ENCODE measurements around the gene TFCP2. TPM values are rescaled to one million over a fixed set of nuclear protein-coding genes. Genes with fewer than 3 reads are reported as not detected.
"Not testable (repeated sequence)": the region's sequence is repeated elsewhere in the genome, so short reads cannot be mapped to it uniquely, and the experiment has no call there.

The TFCP2 gene
- total and polyA plus RNA-seq, 2 donors from 2014 or later: 15.2 to 31.2 TPM

DNA sequence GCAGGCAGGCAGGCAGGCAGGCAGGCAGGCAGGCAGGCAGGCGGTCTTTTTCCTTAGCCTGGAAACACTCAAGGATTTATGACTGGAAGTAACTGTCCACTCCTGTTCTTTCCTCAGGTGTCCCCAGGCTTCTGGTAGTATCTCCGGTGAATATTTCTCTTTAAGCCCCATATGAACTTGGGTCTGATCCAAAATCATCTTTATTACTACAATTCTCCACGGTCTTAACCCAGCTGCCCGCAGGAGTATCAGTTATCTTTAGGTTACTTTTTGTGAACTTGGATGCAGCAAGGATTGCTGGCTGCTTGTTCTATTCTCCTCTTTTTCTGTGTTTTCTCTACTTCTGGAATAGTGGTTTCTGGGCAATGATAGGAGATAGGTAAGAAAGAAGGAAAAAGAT lies 92.8 kb downstream of the TFCP2 start:
- Histone ChIP-seq H3K27ac (ENCODE audit: low read depth in 2 of 2, low read length in 2 of 2) (no peak overlapping the region), H3K36me3 (ENCODE audit: control insufficient read depth in 2 of 3, insufficient read depth in 3 of 3, low read length in 3 of 3) (no peaks in the 10 kb centered on the region), H3K27me3 (ENCODE audit: control insufficient read depth, insufficient read depth, low read length) (no peaks in the 10 kb centered on the region), H3K9me3 (ENCODE audit: control insufficient read depth in 2 of 3, insufficient read depth in 1 of 3, low read length in 3 of 3) (no peaks in the 10 kb centered on the region), H3K4me3 (ENCODE audit: low read length in 3 of 3) (no peak overlapping the region), H3K9ac (ENCODE audit: low read length in 3 of 3) (no peak overlapping the region), H3K4me1 (ENCODE audit: control insufficient read depth in 2 of 3, insufficient read depth in 2 of 3, low read depth in 1 of 3, low read length in 3 of 3) (peaks cover 0 to 14% (median 5%) of the 10 kb centered on the region in 3 donors)
- DNase-seq: no peak
- intact Hi-C loops (cut with DNase I): no loop called here
- no peak for TF ChIP-seq CTCF (IDR thresholded peaks at IDR 0.05; ENCODE audit: borderline replicate concordance, extremely low read depth, insufficient read depth)
- no peak for FAIRE-seq

GRCh38 chr12:51078866-51079265 lies 94.1 kb downstream of the TFCP2 start:
- H3K27ac ChIP-seq (ENCODE audit: low read depth in 2 of 2, low read length in 2 of 2): not testable (repeated sequence)
- H3K4me1 ChIP-seq (ENCODE audit: control insufficient read depth in 2 of 3, insufficient read depth in 2 of 3, low read depth in 1 of 3, low read length in 3 of 3): peaks cover 0 to 14% (median 5%) of the 10 kb centered on the region in 3 donors

GRCh38 chr12:51078346-51078745 lies 94.6 kb downstream of the TFCP2 start:
- H3K9ac ChIP-seq (ENCODE audit: low read length in 3 of 3); DNase-seq; H3K36me3 ChIP-seq (ENCODE audit: control insufficient read depth in 2 of 3, insufficient read depth in 3 of 3, low read length in 3 of 3); H3K27me3 ChIP-seq (ENCODE audit: control insufficient read depth, insufficient read depth, low read length); H3K4me3 ChIP-seq (ENCODE audit: low read length in 3 of 3); H3K27ac ChIP-seq (ENCODE audit: low read depth in 2 of 2, low read length in 2 of 2); FAIRE-seq; intact Hi-C loops (cut with DNase I); H3K9me3 ChIP-seq (ENCODE audit: control insufficient read depth in 2 of 3, insufficient read depth in 1 of 3, low read length in 3 of 3): not testable (repeated sequence)
- H3K4me1 ChIP-seq (ENCODE audit: control insufficient read depth in 2 of 3, insufficient read depth in 2 of 3, low read depth in 1 of 3, low read length in 3 of 3): peaks cover 0 to 14% (median 5%) of the 10 kb centered on the region in 3 donors

More at GRCh38 chr12:51078866-51079265, 94.1 kb downstream of the TFCP2 start:
- DNase-seq; H3K9ac ChIP-seq (ENCODE audit: low read length in 3 of 3); H3K4me3 ChIP-seq (ENCODE audit: low read length in 3 of 3); H3K27me3 ChIP-seq (ENCODE audit: control insufficient read depth, insufficient read depth, low read length); H3K36me3 ChIP-seq (ENCODE audit: control insufficient read depth in 2 of 3, insufficient read depth in 3 of 3, low read length in 3 of 3); FAIRE-seq; intact Hi-C loops (cut with DNase I); H3K9me3 ChIP-seq (ENCODE audit: control insufficient read depth in 2 of 3, insufficient read depth in 1 of 3, low read length in 3 of 3): not testable (repeated sequence)

- FAIRE-seq (no peak), DNase-seq (no peak)
- Histone ChIP-seq H3K27ac (ENCODE audit: low read depth in 2 of 2, low read length in 2 of 2) (no peak overlapping the region), H3K4me1 (ENCODE audit: control insufficient read depth in 2 of 3, insufficient read depth in 2 of 3, low read depth in 1 of 3, low read length in 3 of 3) (peaks cover 0 to 14% (median 5%) of the 10 kb centered on the region in 3 donors), H3K9ac (ENCODE audit: low read length in 3 of 3) (no peak overlapping the region), H3K9me3 (ENCODE audit: control insufficient read depth in 2 of 3, insufficient read depth in 1 of 3, low read length in 3 of 3) (no peaks in the 10 kb centered on the region), H3K36me3 (ENCODE audit: control insufficient read depth in 2 of 3, insufficient read depth in 3 of 3, low read length in 3 of 3) (peaks cover 0 to 3% (median 0%) of the 10 kb centered on the region in 3 donors), H3K27me3 (ENCODE audit: control insufficient read depth, insufficient read depth, low read length) (no peaks in the 10 kb centered on the region), H3K4me3 (ENCODE audit: low read length in 3 of 3) (no peak overlapping the region)
- intact Hi-C loops (cut with DNase I): no loop called here
- TF ChIP-seq CTCF (IDR thresholded peaks at IDR 0.05; ENCODE audit: borderline replicate concordance, extremely low read depth, insufficient read depth): no peak
These were observed 95.0 kb downstream of the TFCP2 start for GRCh38 chr12:51077930-51078329.
